Measurements from ENCODE around the gene PAX8. TPM values are rescaled to one million over a fixed set of nuclear protein-coding genes. Genes with fewer than 3 reads are reported as not detected.

The PAX8 gene
- polyA plus RNA-seq, 1 of the 3 experiments (the other 2 are of a cell fraction), result 0.23 TPM

GRCh38 chr2:113175736-113176695 is 102.7 kb downstream of the PAX8 start (continued):
- no peak for TF ChIP-seq IRF3 (IDR thresholded peaks at IDR 0.05; ENCODE audit: low read depth, low read length)

- Histone ChIP-seq H4K20me1 (ENCODE audit: insufficient read depth) (no peaks in the 10 kb centered on the region), H3K36me3 (replicated peaks in 1 of 2; ENCODE audit: control insufficient read depth in 1 of 2, insufficient read depth in 2 of 2, low read length in 1 of 2) (no peaks in the 10 kb centered on the region), H3F3A (replicated peaks; ENCODE audit: insufficient read depth) (no peaks in the 10 kb centered on the region), H3K4me3 (ENCODE audit: low read depth in 2 of 2, low read length in 1 of 2) (no peak overlapping the region), H3K27ac (ENCODE audit: low read depth in 2 of 2, low read length in 1 of 2) (no peak overlapping the region), H3K4me1 (ENCODE audit: control insufficient read depth in 1 of 2, insufficient read depth in 2 of 2, low read depth in 1 of 2, low read length in 1 of 2) (no peaks in the 10 kb centered on the region), H3K9me2 (no peaks in the 10 kb centered on the region), H3K4me2 (no peak overlapping the region), H3K79me2 (ENCODE audit: insufficient read depth) (no peaks in the 10 kb centered on the region), H3K9ac (no peak overlapping the region), H2AFZ (ENCODE audit: low read depth) (no peak overlapping the region), H3K9me3 (no peaks in the 10 kb centered on the region), H3K27me3 (ENCODE audit: insufficient read depth) (peaks cover 9% of the 10 kb centered on the region; the same call in 1 of the 2 replicates)
- no peak for DNase-seq
- 38% methylated on average over 8 of the region's 8 CpGs for WGBS (ENCODE audit: low lambda C conversion rate)
- CTCF ChIA-PET, result interaction anchor here (1.0 to 2.1 kb wide), 6 partner anchors 9 to 38 kb away, joined by 3 to 7 read pairs (median 4); no protein-coding TSS in a partner anchor
- TF ChIP-seq TCF12 (IDR thresholded peaks at IDR 0.05) (no peak), GATA2 (CRISPR knock-in tag; IDR thresholded peaks at IDR 0.05) (no peak), TEAD4 (IDR thresholded peaks at IDR 0.05; ENCODE audit: borderline replicate concordance, insufficient read depth) (no peak), POLR2AphosphoS5 (IDR thresholded peaks at IDR 0.05; ENCODE audit: low read depth, low read length) (no peak)
- TF ChIP-seq, protein P1, sequence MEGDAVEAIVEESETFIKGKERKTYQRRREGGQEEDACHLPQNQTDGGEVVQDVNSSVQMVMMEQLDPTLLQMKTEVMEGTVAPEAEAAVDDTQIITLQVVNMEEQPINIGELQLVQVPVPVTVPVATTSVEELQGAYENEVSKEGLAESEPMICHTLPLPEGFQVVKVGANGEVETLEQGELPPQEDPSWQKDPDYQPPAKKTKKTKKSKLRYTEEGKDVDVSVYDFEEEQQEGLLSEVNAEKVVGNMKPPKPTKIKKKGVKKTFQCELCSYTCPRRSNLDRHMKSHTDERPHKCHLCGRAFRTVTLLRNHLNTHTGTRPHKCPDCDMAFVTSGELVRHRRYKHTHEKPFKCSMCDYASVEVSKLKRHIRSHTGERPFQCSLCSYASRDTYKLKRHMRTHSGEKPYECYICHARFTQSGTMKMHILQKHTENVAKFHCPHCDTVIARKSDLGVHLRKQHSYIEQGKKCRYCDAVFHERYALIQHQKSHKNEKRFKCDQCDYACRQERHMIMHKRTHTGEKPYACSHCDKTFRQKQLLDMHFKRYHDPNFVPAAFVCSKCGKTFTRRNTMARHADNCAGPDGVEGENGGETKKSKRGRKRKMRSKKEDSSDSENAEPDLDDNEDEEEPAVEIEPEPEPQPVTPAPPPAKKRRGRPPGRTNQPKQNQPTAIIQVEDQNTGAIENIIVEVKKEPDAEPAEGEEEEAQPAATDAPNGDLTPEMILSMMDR (IDR thresholded peaks at IDR 0.05), result no peak
- TF ChIP-seq, protein P2, sequence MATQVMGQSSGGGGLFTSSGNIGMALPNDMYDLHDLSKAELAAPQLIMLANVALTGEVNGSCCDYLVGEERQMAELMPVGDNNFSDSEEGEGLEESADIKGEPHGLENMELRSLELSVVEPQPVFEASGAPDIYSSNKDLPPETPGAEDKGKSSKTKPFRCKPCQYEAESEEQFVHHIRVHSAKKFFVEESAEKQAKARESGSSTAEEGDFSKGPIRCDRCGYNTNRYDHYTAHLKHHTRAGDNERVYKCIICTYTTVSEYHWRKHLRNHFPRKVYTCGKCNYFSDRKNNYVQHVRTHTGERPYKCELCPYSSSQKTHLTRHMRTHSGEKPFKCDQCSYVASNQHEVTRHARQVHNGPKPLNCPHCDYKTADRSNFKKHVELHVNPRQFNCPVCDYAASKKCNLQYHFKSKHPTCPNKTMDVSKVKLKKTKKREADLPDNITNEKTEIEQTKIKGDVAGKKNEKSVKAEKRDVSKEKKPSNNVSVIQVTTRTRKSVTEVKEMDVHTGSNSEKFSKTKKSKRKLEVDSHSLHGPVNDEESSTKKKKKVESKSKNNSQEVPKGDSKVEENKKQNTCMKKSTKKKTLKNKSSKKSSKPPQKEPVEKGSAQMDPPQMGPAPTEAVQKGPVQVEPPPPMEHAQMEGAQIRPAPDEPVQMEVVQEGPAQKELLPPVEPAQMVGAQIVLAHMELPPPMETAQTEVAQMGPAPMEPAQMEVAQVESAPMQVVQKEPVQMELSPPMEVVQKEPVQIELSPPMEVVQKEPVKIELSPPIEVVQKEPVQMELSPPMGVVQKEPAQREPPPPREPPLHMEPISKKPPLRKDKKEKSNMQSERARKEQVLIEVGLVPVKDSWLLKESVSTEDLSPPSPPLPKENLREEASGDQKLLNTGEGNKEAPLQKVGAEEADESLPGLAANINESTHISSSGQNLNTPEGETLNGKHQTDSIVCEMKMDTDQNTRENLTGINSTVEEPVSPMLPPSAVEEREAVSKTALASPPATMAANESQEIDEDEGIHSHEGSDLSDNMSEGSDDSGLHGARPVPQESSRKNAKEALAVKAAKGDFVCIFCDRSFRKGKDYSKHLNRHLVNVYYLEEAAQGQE (IDR thresholded peaks at IDR 0.05; ENCODE audit: low read depth, low read length), result no peak
- POLR2A ChIA-PET, result no interaction called here
Measured at GRCh38 chr2:113175042-113175628, 103.6 kb downstream of the PAX8 start.
